Left lung (tissue), 10 donors: ENCODE data around the gene PATL2. TPM values are rescaled to one million over a fixed set of nuclear protein-coding genes. Genes with fewer than 3 reads are reported as not detected.
A peak's percentile ranks its signal among the peaks of the same experiment; 100 is the strongest.

ENCODE experiments used
- ATAC-seq: fragments of 200-7000 bp; cut with Tn5 transposase; one replicate; pipeline ENCODE4 v1.9.1; 2020; ENCODE audit warnings: moderate library complexity
- DNase-seq, 4 donors: peaks; one replicate each; pipeline ENCODE4 v3.0.0-alpha.2; 2013 to 2020
- H3K27ac ChIP-seq, 2 donors: fragments of 200-600 bp; sonication (generic) in 1 of 2; one replicate each; pipeline versions ENCODE4 v1.5.0 to v1.8.0; 2020 to 2021
- H3K27me3 ChIP-seq, 2 donors: fragments of 200-600 bp; sonication (generic) in 1 of 2; one replicate each; pipeline versions ENCODE4 v1.5.0 to v1.8.0; 2020 to 2021
- H3K36me3 ChIP-seq, 2 donors: fragments of 200-600 bp; sonication (generic) in 1 of 2; one replicate each; pipeline versions ENCODE4 v1.5.0 to v1.8.0; 2020 to 2021
- H3K4me1 ChIP-seq, 2 donors: fragments of 200-600 bp; one replicate each; pipeline ENCODE4 v1.8.0; 2021
- H3K4me3 ChIP-seq, 2 donors: fragments of 200-600 bp; sonication (generic) in 1 of 2; one replicate each; pipeline versions ENCODE4 v1.5.0 to v1.8.0; 2020 to 2021; ENCODE audit warnings: mild to moderate bottlenecking in 1 of 2
- H3K9me3 ChIP-seq, 2 donors: fragments of 200-600 bp; sonication (generic) in 1 of 2; one replicate each; pipeline versions ENCODE4 v1.5.0 to v1.8.0; 2020 to 2021
- intact Hi-C, 2 donors: fragments of 100-400 bp; cut with DNase I; formaldehyde crosslinking; loops; one replicate each; pipeline versions ENCODE4 v1.11.2 to v1.14.2; 2022
- polyA plus RNA-seq, 6 donors: library from polyadenylated mRNA; unstranded; fragments of 120-200 nt; gene quantifications; one replicate each; pipeline ENCODE4 v1.2.1, GENCODE V29; 2013; ENCODE audit not compliant: insufficient read length in 6 of 6
- total RNA-seq, 2 donors: library from RNA; stranded (reverse); fragmentation: NEBNext Ultra II Directional; extraction: Animal tissue kit (Norgen Biotek cat#: 25700); gene quantifications; one replicate each; pipeline ENCODE4 v1.2.1, GENCODE V29; 2021
- TF ChIP-seq, protein P1 (sequence below), 2 donors: fragments of 200-600 bp; sonication (generic) in 1 of 2; IDR thresholded peaks; one replicate each; pipeline versions ENCODE4 v1.5.0 to v1.8.0; 2021; ENCODE audit warnings: antibody characterized with exemption in 2 of 2
- donor health status: DM: no; HTN: yes; CAD: no.
- donor health status: DM: no; HTN: no; CAD: no.

PATL2 gene
- total and polyA plus RNA-seq, 8 donors = 0.88 to 3.8 (median 1.1) TPM

DNA sequence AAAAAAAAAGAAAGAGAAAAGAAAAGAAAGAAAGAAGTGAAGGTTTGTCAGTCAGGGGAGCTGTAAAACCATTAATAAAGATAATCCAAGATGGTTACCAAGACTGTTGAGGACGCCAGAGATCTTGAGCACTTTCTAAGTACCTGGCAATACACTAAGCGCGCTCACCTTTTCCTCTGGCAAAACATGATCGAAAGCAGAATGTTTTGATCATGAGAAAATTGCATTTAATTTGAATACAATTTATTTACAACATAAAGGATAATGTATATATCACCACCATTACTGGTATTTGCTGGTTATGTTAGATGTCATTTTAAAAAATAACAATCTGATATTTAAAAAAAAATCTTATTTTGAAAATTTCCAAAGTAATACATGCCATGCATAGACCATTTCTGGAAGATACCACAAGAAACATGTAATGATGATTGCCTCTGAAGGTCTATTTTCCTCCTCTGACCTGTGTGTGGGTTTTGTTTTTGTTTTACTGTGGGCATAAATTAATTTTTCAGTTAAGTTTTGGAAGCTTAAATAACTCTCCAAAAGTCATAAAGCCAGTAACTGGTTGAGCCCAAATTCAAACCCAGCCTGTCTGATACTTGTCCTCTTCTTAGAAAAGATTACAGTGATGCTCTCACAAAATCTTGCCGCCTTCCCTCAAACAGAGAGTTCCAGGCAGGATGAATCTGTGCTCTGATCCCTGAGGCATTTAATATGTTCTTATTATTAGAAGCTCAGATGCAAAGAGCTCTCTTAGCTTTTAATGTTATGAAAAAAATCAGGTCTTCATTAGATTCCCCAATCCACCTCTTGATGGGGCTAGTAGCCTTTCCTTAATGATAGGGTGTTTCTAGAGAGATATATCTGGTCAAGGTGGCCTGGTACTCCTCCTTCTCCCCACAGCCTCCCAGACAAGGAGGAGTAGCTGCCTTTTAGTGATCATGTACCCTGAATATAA lies 2.2 kb upstream of the PATL2 start:
- Histone ChIP-seq H3K27ac (peak overlapping the region; percentile 98 to 100), H3K27me3 (no peaks in the 10 kb centered on the region), H3K4me3 (peak overlapping the region; percentile 62 to 92), H3K9me3 (no peaks in the 10 kb centered on the region), H3K36me3 (peaks cover 0 to 55% of the 10 kb centered on the region in 2 donors), H3K4me1 (peaks cover 18 to 67% of the 10 kb centered on the region in 2 donors)
- DNase-seq = no peak
- TF ChIP-seq, protein P1, sequence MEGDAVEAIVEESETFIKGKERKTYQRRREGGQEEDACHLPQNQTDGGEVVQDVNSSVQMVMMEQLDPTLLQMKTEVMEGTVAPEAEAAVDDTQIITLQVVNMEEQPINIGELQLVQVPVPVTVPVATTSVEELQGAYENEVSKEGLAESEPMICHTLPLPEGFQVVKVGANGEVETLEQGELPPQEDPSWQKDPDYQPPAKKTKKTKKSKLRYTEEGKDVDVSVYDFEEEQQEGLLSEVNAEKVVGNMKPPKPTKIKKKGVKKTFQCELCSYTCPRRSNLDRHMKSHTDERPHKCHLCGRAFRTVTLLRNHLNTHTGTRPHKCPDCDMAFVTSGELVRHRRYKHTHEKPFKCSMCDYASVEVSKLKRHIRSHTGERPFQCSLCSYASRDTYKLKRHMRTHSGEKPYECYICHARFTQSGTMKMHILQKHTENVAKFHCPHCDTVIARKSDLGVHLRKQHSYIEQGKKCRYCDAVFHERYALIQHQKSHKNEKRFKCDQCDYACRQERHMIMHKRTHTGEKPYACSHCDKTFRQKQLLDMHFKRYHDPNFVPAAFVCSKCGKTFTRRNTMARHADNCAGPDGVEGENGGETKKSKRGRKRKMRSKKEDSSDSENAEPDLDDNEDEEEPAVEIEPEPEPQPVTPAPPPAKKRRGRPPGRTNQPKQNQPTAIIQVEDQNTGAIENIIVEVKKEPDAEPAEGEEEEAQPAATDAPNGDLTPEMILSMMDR (IDR thresholded peaks at IDR 0.05) = no peak
- intact Hi-C loops = no loop called here
- no peak for ATAC-seq

- peaks cover 18 to 59% of the 10 kb centered on the region in 2 donors for H3K4me1 ChIP-seq
- DNase-seq (peak; percentile 76 to 91 (median 79)), ATAC-seq (peak; percentile 67)
- peak overlapping the region; percentile 98 to 100 for H3K27ac ChIP-seq
- peak overlapping the region; percentile 62 to 92 for H3K4me3 ChIP-seq
- intact Hi-C loops = no loop called here
- H3K9me3 ChIP-seq = no peaks in the 10 kb centered on the region
- peaks cover 0 to 47% of the 10 kb centered on the region in 2 donors for H3K36me3 ChIP-seq
- TF ChIP-seq, protein P1 (IDR thresholded peaks at IDR 0.05) = no peak
- no peaks in the 10 kb centered on the region for H3K27me3 ChIP-seq
Measured at GRCh38 chr15:44712346-44713005, 1.4 kb upstream of the PATL2 start.

- H3K9me3 ChIP-seq = no peaks in the 10 kb centered on the region
- intact Hi-C loops = no loop called here
- H3K4me3 ChIP-seq = peak overlapping the region; percentile 62 to 92
- peaks cover 0 to 40% of the 10 kb centered on the region in 2 donors for H3K36me3 ChIP-seq
- peak overlapping the region; percentile 98 to 100 for H3K27ac ChIP-seq
- TF ChIP-seq, protein P1 (IDR thresholded peaks at IDR 0.05) = no peak
- H3K27me3 ChIP-seq = no peaks in the 10 kb centered on the region
- H3K4me1 ChIP-seq = peaks cover 18 to 54% of the 10 kb centered on the region in 2 donors
- DNase-seq = peak in 3 of 4 donors; percentile 62 to 89 (median 69)
- peak; percentile 51 for ATAC-seq
Measured at GRCh38 chr15:44711743-44712345, 721 bp upstream of the PATL2 start.

- peak overlapping the region; percentile 98 to 100 for H3K27ac ChIP-seq
- H3K36me3 ChIP-seq = peaks cover 0 to 26% of the 10 kb centered on the region in 2 donors
- peak overlapping the region; percentile 62 to 92 for H3K4me3 ChIP-seq
- DNase-seq = peak in 2 of 4 donors; percentile 53 to 72
- no peaks in the 10 kb centered on the region for H3K9me3 ChIP-seq
- TF ChIP-seq, protein P1 (IDR thresholded peaks at IDR 0.05) = no peak
- no peaks in the 10 kb centered on the region for H3K27me3 ChIP-seq
- intact Hi-C loops = no loop called here
- peak; percentile 6 for ATAC-seq
- H3K4me1 ChIP-seq = peaks cover 12 to 40% of the 10 kb centered on the region in 2 donors
Measured at GRCh38 chr15:44710236-44711095, 657 bp downstream of the PATL2 start.
